ENCODE results near the gene SORCS2.

GRCh38 chr4:7309181-7309580 lies 116.8 kb downstream of the SORCS2 start:
- TF ChIP-seq CTCF (IDR thresholded peaks at IDR 0.05) (no peak), TCF7L2 (IDR thresholded peaks at IDR 0.05; ENCODE audit: low read depth, low read length) (no peak), SIN3A (IDR thresholded peaks at IDR 0.05; ENCODE audit: borderline replicate concordance, insufficient read depth, low read depth, low read length) (no peak)

Data from Panc1 (cell line).